Smooth muscle cell (in vitro differentiated cells): ENCODE measurements around the gene HSD17B1. TPM values are rescaled to one million over a fixed set of nuclear protein-coding genes. Genes with fewer than 3 reads are reported as not detected.

Source experiments
- DNase-seq: peaks from one replicate; lab custom pipeline; 2025; ENCODE audit not compliant: unreplicated experiment; lab: John Stamatoyannopoulos, UW
- H2AFZ ChIP-seq: fragments of 200-600 bp; sonication (generic); 2 replicates; pipeline ENCODE4 v1.6.0; 2016; ENCODE audit warnings: antibody characterized with exemption, low read depth, mild to moderate bottlenecking
- H3F3A ChIP-seq: fragments of 200-600 bp; sonication (generic); 2 replicates; pipeline ENCODE4 v1.6.0; 2017; ENCODE audit warnings: antibody characterized with exemption, low read depth
- H3K27ac ChIP-seq: fragments of 200-600 bp; sonication (generic); 2 replicates; pipeline ENCODE4 v1.5.1; 2016; ENCODE audit warnings: low read depth, mild to moderate bottlenecking
- H3K27me3 ChIP-seq: fragments of 200-600 bp; sonication (generic); 2 replicates; pipeline ENCODE4 v1.6.1; 2016; ENCODE audit warnings: low read depth, mild to moderate bottlenecking
- H3K36me3 ChIP-seq: fragments of 200-600 bp; sonication (generic); 2 replicates; pipeline ENCODE4 v1.5.1; 2016; ENCODE audit warnings: low read depth
- H3K4me1 ChIP-seq: fragments of 200-600 bp; sonication (generic); 2 replicates; pipeline ENCODE4 v1.5.1; 2016; ENCODE audit warnings: low read depth
- H3K4me2 ChIP-seq: fragments of 200-600 bp; sonication (generic); 2 replicates; pipeline ENCODE4 v1.6.0; 2016; ENCODE audit warnings: mild to moderate bottlenecking
- H3K4me3 ChIP-seq: fragments of 200-600 bp; sonication (generic); 2 replicates; pipeline ENCODE4 v1.5.1; 2016; ENCODE audit warnings: mild to moderate bottlenecking
- H3K79me2 ChIP-seq: fragments of 200-600 bp; sonication (generic); 2 replicates; pipeline ENCODE4 v1.6.0; 2016; ENCODE audit warnings: low read depth, mild to moderate bottlenecking
- H3K9ac ChIP-seq: fragments of 200-600 bp; sonication (generic); 2 replicates; pipeline ENCODE4 v1.6.0; 2016; ENCODE audit warnings: low read depth
- H3K9me3 ChIP-seq: fragments of 200-600 bp; sonication (generic); replicated peaks from 2 replicates; pipeline ENCODE4 v1.5.1; 2016; ENCODE audit warnings: low read depth
- H4K20me1 ChIP-seq: fragments of 200-600 bp; sonication (generic); 2 replicates; pipeline ENCODE4 v1.6.0; 2016; ENCODE audit warnings: low read depth
- WGBS: methylation state at CpG from one replicate; pipeline ENCODE4 v1.1.7; 2016; ENCODE audit warnings: low lambda C conversion rate; 5-methylcytosine and 5-hydroxymethylcytosine counted together
- polyA plus RNA-seq: library from polyadenylated mRNA; unstranded; fragments of >200 nt; fragmentation: Nextera tagmentation; extraction: Ambion mirVana; gene quantifications from 2 replicates; pipeline ENCODE4 v1.2.1, GENCODE V29; 2016
- total RNA-seq: library from RNA; depleted of rRNA; stranded (reverse); fragments of >200 nt; gene quantifications from 2 replicates; pipeline ENCODE4 v1.2.3, GENCODE V29; 2014
- TF ChIP-seq, protein P1 (sequence below): fragments of 200-600 bp; sonication (generic); IDR thresholded peaks from 2 replicates; pipeline ENCODE4 v1.5.1; 2017; ENCODE audit warnings: borderline replicate concordance, mild to moderate bottlenecking, antibody characterized with exemption; ENCODE audit not compliant: insufficient read depth, poor library complexity, severe bottlenecking

Gene HSD17B1
- total and polyA plus RNA-seq, 2 experiments from 2014 or later, result 0.40 to 3.5 TPM

DNA sequence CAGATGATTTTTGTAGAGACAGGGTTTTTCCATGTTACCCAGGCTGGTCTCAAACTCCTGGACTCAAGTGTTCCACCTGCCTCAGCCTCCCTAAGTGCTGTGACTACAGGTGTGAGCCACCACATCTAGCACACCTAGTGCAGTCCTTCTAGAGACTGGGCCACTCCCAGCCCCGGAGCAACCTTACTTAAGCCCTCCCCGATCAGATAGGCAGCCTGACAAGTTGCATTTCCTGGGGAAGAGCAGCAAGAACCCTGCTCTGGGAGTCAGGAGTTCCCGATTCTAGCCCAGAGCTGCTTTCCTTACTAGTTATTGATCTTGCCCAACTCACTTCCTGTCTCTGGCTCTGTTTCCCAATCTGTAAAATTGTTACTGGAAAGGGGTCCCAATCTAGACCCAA lies 23.7 kb upstream of the HSD17B1 start:
- Histone ChIP-seq H4K20me1 (no peaks in the 10 kb centered on the region), H3K4me2 (no peak overlapping the region), H3K9me3 (no peaks in the 10 kb centered on the region), H3K36me3 (no peaks in the 10 kb centered on the region), H3K4me1 (no peaks in the 10 kb centered on the region), H3K27ac (no peak overlapping the region), H3K4me3 (no peak overlapping the region), H3F3A (peaks cover 17% of the 10 kb centered on the region), H2AFZ (no peak overlapping the region), H3K27me3 (no peaks in the 10 kb centered on the region), H3K9ac (no peak overlapping the region), H3K79me2 (no peaks in the 10 kb centered on the region)
- WGBS, result 87% methylated on average over 3 of the region's 3 CpGs
- DNase-seq, result no peak
- TF ChIP-seq, protein P1, sequence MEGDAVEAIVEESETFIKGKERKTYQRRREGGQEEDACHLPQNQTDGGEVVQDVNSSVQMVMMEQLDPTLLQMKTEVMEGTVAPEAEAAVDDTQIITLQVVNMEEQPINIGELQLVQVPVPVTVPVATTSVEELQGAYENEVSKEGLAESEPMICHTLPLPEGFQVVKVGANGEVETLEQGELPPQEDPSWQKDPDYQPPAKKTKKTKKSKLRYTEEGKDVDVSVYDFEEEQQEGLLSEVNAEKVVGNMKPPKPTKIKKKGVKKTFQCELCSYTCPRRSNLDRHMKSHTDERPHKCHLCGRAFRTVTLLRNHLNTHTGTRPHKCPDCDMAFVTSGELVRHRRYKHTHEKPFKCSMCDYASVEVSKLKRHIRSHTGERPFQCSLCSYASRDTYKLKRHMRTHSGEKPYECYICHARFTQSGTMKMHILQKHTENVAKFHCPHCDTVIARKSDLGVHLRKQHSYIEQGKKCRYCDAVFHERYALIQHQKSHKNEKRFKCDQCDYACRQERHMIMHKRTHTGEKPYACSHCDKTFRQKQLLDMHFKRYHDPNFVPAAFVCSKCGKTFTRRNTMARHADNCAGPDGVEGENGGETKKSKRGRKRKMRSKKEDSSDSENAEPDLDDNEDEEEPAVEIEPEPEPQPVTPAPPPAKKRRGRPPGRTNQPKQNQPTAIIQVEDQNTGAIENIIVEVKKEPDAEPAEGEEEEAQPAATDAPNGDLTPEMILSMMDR, result no peak

DNA sequence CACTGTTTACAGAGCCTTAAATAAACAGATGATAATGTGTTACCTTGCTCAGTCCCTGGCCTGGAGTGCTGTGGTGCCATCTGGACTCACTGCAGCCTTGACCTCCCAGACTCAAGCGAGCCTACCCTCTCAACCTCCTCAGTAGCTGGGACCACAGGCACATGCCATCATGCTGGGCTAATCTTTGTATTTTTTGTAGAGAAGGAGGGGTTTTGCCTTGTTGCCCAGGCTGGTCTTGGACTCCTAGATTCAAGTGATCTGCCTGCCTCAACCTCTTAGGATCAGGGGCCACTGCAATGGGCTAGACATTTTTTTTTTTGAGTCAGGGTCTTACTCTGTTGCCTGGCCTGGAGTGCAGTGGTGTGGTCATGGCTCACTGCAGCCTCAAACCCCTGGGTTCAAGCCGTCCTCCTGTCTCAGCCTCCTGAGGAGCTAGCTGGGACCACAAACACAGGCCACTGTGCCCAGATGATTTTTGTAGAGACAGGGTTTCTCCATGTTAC lies 21.7 kb upstream of the HSD17B1 start:
- TF ChIP-seq, protein P1, result no peak

DNA sequence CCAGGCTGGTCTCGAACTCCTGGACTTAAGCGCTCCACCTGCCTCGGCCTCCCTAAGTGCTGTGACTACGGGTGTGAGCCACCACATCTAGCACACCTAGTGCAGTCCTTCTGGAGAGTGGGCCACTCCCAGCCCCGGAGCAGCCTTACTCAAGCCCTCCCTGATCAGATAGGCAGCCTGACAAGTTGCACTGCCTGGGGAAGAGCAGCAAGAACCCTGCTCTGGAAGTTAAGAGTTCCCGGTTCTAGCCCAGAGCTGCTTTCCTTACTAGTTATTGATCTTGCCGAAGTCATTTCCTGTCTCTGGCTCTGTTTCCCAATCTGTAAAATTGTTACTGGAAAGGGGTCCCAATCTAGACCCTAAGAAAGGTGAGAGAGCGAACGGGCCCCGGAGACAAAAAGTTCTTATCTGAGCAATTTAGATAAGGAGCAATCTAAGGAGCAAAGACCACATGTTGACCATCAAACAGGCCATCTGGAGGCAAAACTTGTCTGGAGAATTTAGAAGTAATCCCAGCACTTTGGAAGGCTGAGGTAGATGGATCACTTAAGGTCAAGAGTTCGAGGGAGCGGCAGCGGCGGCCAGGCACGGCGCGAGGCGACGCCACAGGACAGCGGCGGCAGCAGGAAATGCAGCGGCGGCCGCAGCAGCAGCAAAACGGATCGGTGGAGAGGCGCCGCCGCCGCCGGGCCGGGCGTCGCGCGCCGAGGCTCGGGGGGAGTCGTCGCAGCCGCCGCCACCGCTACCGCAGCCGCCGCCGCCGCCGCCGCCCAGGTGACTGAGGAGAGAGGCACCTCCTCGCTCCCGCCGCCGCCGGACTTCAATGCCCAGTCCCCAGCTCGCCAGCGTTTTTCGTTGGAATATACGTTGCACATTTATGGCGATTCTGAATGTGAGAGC lies 21.0 kb upstream of the HSD17B1 start:
- TF ChIP-seq, protein P1, result peak; percentile 31
- no peak overlapping the region for H3K9ac ChIP-seq
- H3K27me3 ChIP-seq, result no peaks in the 10 kb centered on the region
- H3K4me1 ChIP-seq, result no peaks in the 10 kb centered on the region
- H3K9me3 ChIP-seq, result no peaks in the 10 kb centered on the region
- H4K20me1 ChIP-seq, result no peaks in the 10 kb centered on the region
- no peaks in the 10 kb centered on the region for H3K79me2 ChIP-seq
- 10% methylated on average over 59 of the region's 60 CpGs for WGBS
- H2AFZ ChIP-seq, result no peak overlapping the region
- H3K27ac ChIP-seq, result no peak overlapping the region
- peak overlapping the region; percentile 69 for H3K4me3 ChIP-seq
- DNase-seq, result no peak
- peaks cover 17% of the 10 kb centered on the region for H3F3A ChIP-seq
- H3K4me2 ChIP-seq, result peak overlapping the region; percentile 91
- H3K36me3 ChIP-seq, result no peaks in the 10 kb centered on the region

More for the DNA sequence above, 21.7 kb upstream of the HSD17B1 start:
- H3K79me2 ChIP-seq, result no peaks in the 10 kb centered on the region
- no peak overlapping the region for H3K27ac ChIP-seq
- no peaks in the 10 kb centered on the region for H3K4me1 ChIP-seq
- no peaks in the 10 kb centered on the region for H4K20me1 ChIP-seq
- no peak overlapping the region for H3K4me2 ChIP-seq
- no peak for DNase-seq
- H3K36me3 ChIP-seq, result no peaks in the 10 kb centered on the region
- no peaks in the 10 kb centered on the region for H3K9me3 ChIP-seq
- peaks cover 17% of the 10 kb centered on the region for H3F3A ChIP-seq
- WGBS, result 82% methylated on average over 2 of the region's 2 CpGs
- H3K4me3 ChIP-seq, result no peak overlapping the region
- no peak overlapping the region for H2AFZ ChIP-seq
- no peaks in the 10 kb centered on the region for H3K27me3 ChIP-seq
- no peak overlapping the region for H3K9ac ChIP-seq
